NK-92 (cell line): Measurements from ENCODE around the gene EHF.
"Not testable (repeated sequence)": the region's sequence is repeated elsewhere in the genome, so short reads cannot be mapped to it uniquely, and the experiment has no call there.

Experiments
- DNase-seq: peaks from one replicate; lab custom pipeline; 2025; ENCODE audit not compliant: unreplicated experiment; lab: John Stamatoyannopoulos, UW

EHF gene

DNA sequence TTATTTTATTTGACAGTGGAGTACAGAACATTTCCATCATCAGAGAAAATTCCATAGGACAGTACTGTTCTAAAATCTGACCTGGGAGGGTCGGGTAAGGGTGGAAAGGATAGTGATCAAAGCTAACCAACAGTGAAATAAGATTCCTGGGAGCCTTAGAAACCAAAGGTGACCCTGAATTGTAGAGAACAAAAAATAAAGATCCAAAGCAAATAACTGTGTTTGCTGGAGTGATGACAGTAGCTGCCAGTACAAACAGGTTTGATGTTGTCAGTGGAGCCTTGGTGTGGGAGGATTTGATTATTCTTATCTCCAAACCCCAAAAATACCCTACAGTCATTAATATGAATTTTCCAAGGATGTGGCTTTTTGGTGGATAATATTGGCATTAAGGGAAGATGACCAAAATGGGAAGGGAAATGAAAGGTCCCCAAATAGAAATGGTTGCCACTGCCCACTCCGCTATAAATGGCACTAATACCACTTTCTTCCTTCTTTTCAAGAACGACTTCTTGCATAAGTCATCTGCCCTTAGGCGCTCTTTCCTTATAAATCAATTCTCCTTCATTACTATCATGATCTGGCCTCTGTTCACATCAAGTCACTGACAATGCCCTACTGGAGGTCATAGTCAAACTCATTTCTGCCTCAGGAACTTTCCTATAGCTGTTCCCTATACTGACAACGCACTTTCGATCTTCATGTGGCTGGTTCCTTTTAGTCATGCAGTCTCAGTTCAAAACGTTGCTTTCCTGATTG, 44.4 kb downstream of the EHF start:
- DNase-seq = no peak

DNA sequence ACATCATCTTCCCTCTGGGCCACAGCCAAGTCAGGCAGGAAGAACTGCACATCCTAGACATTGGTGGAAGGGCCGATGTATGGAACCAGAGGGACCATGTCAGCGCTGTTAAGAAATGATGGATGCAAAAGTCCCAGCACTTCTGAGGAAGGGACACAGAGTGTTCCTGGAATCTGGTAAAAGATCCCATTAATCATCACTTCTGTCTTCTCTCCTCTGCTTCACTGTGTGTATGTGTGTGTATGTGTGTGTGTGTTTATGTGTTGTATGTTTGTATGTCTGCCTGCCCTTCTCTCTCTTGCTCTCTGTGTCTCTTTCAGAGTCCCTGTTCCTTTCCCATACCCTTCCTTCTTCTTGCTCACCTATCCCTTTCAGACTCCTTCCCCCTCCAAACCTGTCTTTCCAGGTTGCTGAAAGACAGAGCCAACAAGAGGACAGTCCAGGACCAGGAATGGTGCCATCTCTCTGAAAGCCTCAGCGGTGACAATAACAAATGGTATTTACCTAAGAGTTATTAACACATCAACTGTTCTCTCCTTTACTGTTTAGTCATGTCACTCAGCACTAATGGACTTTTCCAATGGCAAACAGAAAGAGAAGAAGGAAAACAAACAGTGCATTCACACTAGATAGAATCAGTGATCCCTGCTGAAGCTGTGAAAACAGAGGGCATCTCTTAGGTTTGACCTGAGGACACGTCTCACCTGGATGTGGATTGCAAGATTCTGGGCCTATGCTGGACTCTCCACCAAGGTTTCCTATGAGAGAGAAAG, 47.1 kb downstream of the EHF start:
- DNase-seq = no peak

DNA sequence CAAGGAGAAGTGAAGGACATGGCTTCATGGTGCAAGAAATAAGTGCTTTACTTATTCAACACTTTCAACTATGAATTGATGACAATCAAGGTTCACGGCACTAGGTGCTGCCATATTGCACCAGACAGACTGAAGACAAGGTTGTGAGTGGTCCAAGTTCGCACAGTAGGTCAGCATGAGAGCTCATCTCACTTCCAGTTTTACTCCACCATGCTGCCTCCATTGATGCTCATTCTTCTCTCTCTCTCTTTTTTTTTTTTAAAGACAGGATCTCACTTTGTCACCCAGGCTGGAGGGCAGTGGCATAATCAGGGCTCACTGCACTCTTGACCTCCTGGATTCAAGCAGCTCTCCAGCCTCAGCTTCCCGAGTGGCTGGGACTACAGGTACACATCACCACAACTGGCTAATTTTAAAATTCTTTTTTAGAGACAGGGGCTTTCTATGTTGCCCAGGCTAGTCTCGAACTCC, 47.7 kb downstream of the EHF start:
- DNase-seq = no peak

DNA sequence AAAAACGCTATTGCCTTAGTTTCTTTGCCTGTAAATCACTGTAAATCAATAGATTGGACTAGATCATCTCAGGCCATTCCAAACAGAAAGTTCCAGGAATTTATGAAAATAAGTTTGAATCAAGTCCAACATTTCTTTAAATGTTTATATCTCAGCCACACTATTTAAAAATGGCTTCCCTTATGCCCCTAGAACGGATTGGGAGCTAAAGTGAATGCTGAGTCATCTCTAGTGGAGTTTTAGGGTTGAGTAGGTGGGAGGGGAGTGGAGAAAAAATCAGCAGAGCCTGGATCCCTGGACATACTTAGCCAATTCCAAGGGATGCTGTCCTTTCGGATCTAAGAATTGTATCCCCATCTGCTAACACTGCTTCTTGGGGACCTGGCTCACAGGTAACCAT, 48.6 kb downstream of the EHF start:
- DNase-seq = no peak

DNA sequence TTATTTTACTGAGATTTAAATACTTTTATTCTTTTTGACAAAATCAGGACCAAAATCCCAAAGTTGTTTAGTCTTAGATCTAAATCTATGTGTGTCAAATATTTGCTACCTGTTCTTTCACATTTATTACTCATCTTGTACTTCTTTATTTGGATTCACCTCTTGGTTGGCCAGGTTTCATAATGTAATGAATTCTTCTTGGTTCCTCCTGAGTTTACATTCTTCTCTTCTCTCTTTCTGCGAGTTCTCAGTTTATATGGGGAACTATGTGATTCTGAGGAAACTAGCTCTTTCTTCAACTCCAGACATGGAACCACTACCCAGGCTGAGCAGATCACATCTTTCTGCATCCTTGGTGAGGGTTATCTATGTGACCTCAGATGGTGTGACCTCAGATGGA, 50.2 kb downstream of the EHF start:
- DNase-seq = no peak

DNA sequence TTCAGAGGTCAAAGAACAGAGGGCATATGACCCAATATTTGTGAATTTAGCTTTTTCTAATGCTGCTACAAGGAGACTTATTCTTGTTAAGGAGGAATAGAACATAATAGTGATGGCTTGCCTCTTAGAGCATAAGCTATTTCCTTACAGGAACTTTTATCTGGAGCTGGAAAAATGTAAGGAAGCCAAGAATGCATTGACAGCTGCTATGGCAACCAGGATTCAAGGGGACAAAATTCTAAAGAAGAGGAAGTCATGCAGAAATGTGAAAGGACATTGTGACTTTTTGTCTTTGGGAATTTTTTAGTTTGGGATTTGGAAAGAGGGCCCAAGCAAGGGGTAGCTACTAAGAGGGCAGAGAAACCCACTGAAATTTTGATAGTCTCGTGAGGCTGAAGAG, 51.1 kb downstream of the EHF start:
- no peak for DNase-seq

DNA sequence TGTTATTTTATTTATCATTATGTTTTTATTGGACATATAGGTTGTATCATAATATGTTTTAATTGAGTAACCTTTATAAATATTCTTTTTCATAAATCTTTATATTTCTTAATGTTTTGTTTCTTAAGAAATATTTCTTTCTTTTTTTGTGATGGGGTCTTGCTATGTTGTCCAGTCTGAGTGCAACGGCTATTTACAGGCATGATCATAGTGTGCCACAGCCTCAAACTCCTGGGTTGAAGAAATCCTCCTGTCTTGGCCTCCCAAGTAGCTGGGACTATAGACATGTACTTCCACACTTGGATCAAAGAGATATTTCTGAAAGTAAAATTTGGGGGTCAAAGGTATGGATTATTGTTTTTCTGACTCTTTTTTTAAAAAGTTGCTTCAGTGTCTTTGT, 53.1 kb downstream of the EHF start:
- DNase-seq = no peak

DNA sequence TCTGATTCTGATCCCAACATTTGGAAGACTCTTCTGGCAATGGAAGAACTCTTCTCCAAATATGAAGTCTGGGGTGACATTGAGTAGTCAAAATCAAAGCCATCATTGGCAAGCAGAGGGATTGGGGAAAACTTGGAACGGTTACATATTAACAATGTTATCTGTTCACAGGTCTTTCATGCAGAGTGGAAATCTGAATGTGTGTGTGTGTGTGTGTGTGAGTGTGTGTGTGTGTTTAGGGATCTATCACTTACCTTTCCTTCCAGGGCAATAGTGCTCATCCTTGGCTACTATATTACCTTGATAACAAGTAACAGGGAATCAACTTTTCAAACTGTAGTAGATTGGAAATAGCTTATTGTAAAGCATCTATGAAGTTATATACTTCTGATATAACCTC, 55.3 kb downstream of the EHF start:
- no peak for DNase-seq

DNA sequence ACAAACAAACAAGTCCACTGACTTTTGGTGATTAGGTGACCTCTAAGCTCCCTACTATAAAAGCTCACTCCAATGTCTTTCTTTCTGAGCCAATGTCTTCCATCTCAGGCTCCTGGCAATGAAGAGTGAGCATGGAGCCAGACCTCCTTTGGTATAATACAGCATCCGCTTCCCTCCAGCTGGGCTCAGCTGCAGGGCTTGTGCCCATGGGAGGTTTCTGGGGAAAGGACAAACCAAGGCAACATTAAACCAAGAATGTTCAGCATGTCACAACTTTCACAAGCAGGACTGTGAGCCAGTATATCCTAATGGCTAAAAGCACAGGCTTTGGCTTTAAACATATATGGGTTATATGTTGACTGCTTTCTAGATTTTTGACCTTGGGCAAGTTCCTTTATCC, 58.8 kb downstream of the EHF start:
- no peak for DNase-seq

DNA sequence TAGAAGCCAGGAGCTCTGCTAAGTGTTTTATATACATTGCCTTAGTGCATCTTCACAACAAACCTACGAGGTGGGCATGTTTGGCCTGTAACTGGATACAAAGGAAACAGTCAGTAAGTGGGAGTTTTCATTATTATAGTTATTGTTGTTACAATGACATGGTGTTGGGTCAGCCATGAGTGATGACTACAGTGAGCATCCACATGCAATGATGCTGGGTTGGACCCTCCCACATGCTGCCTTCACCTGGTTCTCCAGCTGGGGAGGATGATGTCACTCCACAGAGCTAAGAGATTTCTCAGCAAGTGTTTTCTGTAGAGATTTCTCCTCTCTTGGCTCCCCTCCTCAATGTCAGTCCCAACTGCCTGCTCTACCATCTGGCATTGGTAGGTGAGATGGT, 59.3 kb downstream of the EHF start:
- no peak for DNase-seq

DNA sequence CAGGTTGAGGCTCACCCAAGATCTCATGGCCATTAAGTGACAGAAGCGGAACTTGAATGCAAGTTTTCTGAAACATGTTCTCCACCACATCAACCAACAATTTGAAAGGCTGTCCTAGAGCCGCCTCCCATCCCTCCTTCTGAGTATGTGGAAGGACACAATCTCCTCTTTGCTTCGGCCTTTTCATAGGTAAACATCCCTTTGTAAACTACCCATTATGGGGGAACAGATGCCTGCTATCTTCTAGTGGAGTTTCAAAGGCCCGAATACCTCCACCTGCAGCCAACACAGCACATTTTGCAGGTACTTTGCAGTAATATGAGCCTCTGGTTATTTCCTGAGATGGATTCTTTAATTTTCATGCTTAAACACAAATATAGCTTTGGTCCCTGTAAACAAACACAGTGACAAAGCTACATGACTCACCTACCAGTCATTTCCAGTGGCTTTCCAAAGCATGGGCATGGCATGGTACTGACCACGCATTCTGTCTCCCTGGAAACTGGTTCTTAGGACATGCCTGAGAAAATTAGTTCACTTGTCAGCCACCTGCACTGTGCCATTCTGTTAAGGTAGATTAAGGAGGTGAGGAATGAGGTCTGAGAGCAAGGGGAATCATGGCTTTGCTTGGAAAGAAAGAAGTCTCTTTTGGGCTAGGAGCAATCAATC, 60.2 kb downstream of the EHF start:
- DNase-seq = no peak

DNA sequence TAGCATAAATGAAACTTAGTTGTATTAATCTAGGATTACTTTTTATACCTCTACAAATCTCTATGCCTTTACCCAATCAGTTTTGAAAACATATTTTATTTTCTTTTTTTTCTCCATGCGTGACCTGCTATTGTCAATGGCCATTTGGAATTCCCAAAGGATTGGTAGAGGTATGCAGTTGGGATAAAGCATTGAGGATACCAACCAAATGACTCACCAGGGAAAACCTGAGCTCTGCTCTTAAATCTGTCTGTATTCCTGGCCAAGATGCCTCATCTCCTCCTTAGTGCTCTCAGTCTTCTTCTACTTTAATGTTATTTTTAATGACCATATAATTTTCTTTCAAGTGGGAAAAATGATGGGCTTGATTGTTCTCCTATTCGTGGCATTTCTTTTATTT, 61.9 kb downstream of the EHF start:
- DNase-seq = no peak

DNA sequence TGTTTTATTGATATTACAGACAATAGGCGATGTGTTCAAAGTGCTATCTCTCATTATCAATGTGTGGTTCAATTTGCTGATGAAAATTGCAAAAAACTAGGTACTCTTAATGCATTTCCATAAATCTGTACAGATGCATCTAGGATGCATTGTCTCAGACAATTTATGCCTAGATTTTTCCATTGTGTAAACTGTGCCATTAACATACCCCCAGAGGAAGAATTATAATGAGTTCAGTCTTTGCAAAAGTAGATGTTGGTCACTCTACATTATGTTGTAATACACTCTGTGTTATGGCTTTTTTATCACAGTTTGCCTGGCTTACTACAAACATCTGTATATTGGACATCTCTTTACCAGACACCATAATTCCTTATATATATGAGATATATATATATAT, 62.5 kb downstream of the EHF start:
- no peak for DNase-seq

DNA sequence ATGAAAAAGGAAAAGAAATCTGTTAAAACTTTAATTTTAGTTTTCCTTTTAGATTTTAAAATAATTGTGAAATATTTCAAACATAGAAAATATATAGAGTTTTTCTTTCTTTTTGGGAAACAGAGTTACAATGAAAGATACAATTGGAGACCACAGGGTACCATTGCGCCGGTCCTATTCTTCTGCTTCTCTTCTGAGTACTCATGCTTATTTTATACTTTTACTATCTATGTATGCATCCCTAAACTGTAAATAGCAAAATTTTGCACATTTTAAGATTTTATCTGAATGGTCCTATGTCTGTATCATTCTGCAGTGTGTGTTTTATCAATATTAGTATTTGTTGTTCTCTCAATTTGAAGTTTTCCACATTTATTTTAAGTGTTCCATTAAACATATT, 65.0 kb downstream of the EHF start:
- DNase-seq = no peak

DNA sequence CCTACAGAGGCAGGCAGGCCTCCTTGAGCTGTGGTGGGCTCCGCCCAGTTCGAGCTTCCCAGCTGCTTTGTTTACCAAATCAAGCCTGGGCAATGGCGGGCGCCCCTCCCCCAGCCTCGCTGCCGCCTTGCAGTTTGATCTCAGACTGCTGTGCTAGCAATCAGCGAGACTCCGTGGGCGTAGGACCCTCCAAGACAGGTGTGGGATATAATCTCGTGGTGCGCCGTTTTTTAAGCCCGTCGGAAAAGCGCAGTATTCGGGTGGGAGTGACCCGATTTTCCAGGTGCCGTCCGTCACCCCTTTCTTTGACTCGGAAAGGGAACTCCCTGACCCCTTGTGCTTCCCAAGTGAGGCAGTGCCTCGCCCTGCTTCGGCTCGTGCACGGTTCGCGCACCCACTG, 71.4 kb downstream of the EHF start:
- DNase-seq = not testable (repeated sequence)

DNA sequence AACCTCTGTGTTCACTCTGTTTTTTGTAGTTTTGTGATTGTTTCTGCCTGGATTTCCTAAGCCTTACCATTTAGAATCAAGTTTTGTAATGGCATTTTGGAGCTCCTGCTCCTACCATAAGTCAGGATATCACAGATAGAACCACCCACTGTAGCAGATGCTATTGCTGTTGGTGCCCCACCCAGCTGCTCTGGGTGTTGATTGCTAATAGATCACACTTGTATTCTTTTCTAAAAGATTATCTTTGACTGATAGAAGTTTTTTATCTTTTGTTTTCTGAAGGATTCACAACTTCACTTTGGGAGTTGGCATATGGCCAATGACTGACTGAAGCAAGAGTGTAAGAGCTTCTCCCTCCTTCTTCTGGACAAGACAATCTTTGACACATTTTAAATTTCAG, 76.0 kb downstream of the EHF start:
- DNase-seq = no peak

DNA sequence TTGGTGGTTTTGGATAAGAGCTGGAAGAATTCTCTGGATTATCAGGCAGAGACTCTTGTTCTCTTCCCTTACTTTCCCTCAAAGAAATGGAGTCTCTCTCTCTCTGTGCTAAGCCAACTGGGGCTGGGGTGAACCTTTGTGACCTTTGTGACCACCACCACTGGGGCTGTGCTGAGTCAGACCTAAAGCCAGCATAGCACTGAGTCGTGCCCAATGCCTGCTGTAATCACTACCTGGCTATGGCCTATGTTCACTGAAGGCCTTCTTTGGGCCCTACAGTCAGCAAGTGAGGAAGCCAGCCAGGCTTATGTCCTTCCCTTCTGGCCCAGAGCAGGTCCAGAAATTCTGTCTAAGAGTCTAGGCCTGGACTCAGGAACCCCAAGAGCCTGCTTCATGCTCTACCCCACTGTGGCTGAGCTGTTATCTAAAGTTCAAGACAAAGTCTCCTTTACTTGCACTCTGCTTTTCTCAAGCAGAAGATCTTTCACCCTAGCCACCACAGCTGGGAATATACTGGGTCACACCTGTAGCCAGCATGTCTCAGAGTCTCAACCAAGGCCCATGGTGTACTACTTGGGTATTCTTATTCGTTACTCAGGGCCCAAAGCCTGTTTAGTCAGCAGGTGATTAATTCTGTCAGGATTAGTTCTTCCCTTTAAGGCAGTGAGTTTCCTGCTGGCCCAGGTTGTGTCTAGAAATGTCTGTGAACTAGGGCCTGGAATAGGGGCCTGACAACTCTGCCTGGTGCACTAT, 86.0 kb downstream of the EHF start:
- DNase-seq = no peak

DNA sequence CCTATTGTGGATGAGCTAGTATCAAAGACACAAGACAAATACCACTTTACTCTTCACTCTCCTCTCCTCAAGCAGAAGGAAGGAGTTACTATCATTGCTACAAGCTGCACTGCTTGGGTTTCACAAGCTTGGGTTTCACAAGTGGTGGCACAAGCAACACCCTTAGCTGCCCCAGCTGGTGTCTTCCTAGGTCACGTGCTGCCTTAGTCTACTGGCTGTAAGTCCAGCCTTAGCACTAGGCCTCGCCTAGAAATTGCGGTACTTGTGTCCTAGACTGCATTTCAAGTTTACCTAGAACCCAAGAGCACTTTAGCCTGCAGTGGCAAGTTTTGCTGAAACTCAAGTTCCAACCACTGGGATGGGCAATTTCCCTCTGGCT, 86.6 kb downstream of the EHF start:
- no peak for DNase-seq
